Measurements from ENCODE around the gene UNC13A.

GRCh38 chr19:17557466-17557865 is 130.7 kb downstream of the UNC13A start:
- TF ChIP-seq, protein P1, sequence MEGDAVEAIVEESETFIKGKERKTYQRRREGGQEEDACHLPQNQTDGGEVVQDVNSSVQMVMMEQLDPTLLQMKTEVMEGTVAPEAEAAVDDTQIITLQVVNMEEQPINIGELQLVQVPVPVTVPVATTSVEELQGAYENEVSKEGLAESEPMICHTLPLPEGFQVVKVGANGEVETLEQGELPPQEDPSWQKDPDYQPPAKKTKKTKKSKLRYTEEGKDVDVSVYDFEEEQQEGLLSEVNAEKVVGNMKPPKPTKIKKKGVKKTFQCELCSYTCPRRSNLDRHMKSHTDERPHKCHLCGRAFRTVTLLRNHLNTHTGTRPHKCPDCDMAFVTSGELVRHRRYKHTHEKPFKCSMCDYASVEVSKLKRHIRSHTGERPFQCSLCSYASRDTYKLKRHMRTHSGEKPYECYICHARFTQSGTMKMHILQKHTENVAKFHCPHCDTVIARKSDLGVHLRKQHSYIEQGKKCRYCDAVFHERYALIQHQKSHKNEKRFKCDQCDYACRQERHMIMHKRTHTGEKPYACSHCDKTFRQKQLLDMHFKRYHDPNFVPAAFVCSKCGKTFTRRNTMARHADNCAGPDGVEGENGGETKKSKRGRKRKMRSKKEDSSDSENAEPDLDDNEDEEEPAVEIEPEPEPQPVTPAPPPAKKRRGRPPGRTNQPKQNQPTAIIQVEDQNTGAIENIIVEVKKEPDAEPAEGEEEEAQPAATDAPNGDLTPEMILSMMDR (conservative IDR thresholded peaks at IDR 0.05; ENCODE audit: low read length), result no peak
- TF ChIP-seq EZH2phosphoT487 (IDR thresholded peaks at IDR 0.05; ENCODE audit: borderline replicate concordance), result no peak
